ENCODE results near the gene RNF220. TPM values are rescaled to one million over a fixed set of nuclear protein-coding genes. Genes with fewer than 3 reads are reported as not detected.

Gene RNF220
- total and polyA plus RNA-seq, 9 of the 15 experiments (the other 6 are each of a cell fraction or from before 2014, with no cell fraction given), result 5.1 to 117 (median 66.9) TPM

- ChIA-PET CTCF (ENCODE audit: low intra/inter-chr PET ratio) (no interaction called here), POLR2A (interaction anchor here (0.9 to 1.4 kb wide), 2 partner anchors 34 to 43 kb away, joined by 3 read pairs; no protein-coding TSS in a partner anchor)
- Histone ChIP-seq H3K4me1 (replicated peaks in 1 of 2; ENCODE audit: control insufficient read depth in 2 of 2, insufficient read depth in 2 of 2, low read length in 2 of 2) (peaks cover 0 to 5% of the 10 kb centered on the region in 2 experiments; a peak in 2 of 5 replicates), H3K9ac (ENCODE audit: insufficient read depth in 1 of 2, low read depth in 2 of 2, low read length in 2 of 2) (no peak overlapping the region), H2AFZ (ENCODE audit: low read depth, low read length) (no peak overlapping the region), H3K27ac (ENCODE audit: extremely low read depth, low read depth, low read length) (no peak overlapping the region), H3K9me3 (replicated peaks; ENCODE audit: control insufficient read depth, insufficient read depth, low read depth, low read length) (no peaks in the 10 kb centered on the region), H3K27me3 (ENCODE audit: control insufficient read depth in 2 of 2, insufficient read depth in 2 of 2, low read length in 2 of 2) (peaks cover 76 to 80% of the 10 kb centered on the region in 2 experiments), H4K20me1 (replicated peaks; ENCODE audit: control insufficient read depth, insufficient read depth, low read length) (0 out of 2 replicates have a peak, but pooled peaks cover 3% of the 10 kb centered on the region), H3K4me3 (no peak overlapping the region), H3K36me3 (ENCODE audit: control insufficient read depth, insufficient read depth, low read length) (no peaks in the 10 kb centered on the region), H3K4me2 (ENCODE audit: insufficient read depth, low read length) (no peak overlapping the region), H3K9me1 (ENCODE audit: control insufficient read depth, insufficient read depth, low read length) (no peaks in the 10 kb centered on the region), H3K79me2 (ENCODE audit: control insufficient read depth, insufficient read depth, low read length) (no peaks in the 10 kb centered on the region)
- DNase-seq (ENCODE audit: extremely low read depth in 1 of 4, low spot score in 3 of 4) (no peak), FAIRE-seq (no peak), ATAC-seq (no peak)
- 0% methylated on average over 7 of the region's 7 CpGs for WGBS (ENCODE audit: insufficient coverage, low coverage, missing lambda C conversion rate)
- BruUV-seq (replicated peaks), result no TSS peak
- intact Hi-C loops (cut with micrococcal nuclease), result no loop called here
- in situ Hi-C loops (cut with MboI), result no loop called here
- TF ChIP-seq CBFA2T2 (conservative IDR thresholded peaks at IDR 0.05), result no peak
- no peak for TF ChIP-seq NR2C1 (IDR thresholded peaks at IDR 0.05)
- TF ChIP-seq NR2C1 (tag; IDR thresholded peaks at IDR 0.05), result no peak
- no peak for TF ChIP-seq THAP12 (CRISPR knock-in tag; IDR thresholded peaks at IDR 0.05)
- no peak for TF ChIP-seq E2F5 (CRISPR knock-in tag; IDR thresholded peaks at IDR 0.05)
- TF ChIP-seq HNRNPL (IDR thresholded peaks at IDR 0.05; ENCODE audit: low read depth, low read length), result no peak
- no peak for TF ChIP-seq POLR3G (IDR thresholded peaks at IDR 0.05; ENCODE audit: extremely low read depth, insufficient read length, insufficient replicate concordance)
- no peak for TF ChIP-seq ZNF695 (CRISPR knock-in tag; IDR thresholded peaks at IDR 0.05)
- no peak for TF ChIP-seq BCOR (IDR thresholded peaks at IDR 0.05)
- TF ChIP-seq ZNF586 (CRISPR knock-in tag; conservative IDR thresholded peaks at IDR 0.05), result no peak
- no peak for TF ChIP-seq NKRF (IDR thresholded peaks at IDR 0.05; ENCODE audit: borderline replicate concordance)
- TF ChIP-seq ZBTB17 (CRISPR knock-in tag; IDR thresholded peaks at IDR 0.05), result no peak
- no peak for TF ChIP-seq FOSL1 (tag; conservative IDR thresholded peaks at IDR 0.05)
- no peak for TF ChIP-seq RBM34 (IDR thresholded peaks at IDR 0.05; ENCODE audit: borderline replicate concordance, insufficient read depth, low read length)
- TF ChIP-seq NONO (IDR thresholded peaks at IDR 0.05; ENCODE audit: low read depth in 2 of 2, low read length in 1 of 2), result no peak
- TF ChIP-seq MTA1 (IDR thresholded peaks at IDR 0.05; ENCODE audit: borderline replicate concordance), result no peak
- no peak for TF ChIP-seq ZNF512 (tag; IDR thresholded peaks at IDR 0.05)
- no peak for TF ChIP-seq HEY1 (CRISPR knock-in tag; IDR thresholded peaks at IDR 0.05; ENCODE audit: borderline replicate concordance)
Observed at GRCh38 chr1:44412601-44413000, 7.5 kb downstream of the RNF220 start.

Data from K562 (cell line).